ENCODE data around the gene LINGO3. TPM values are rescaled to one million over a fixed set of nuclear protein-coding genes. Genes with fewer than 3 reads are reported as not detected.

Gene LINGO3
- total and polyA plus RNA-seq, 2 experiments from 2014 or later = 0.29 to 0.45 TPM

- H3K27me3 ChIP-seq (ENCODE audit: insufficient read depth) = no peaks in the 10 kb centered on the region
- ATAC-seq (no peak), DNase-seq (ENCODE audit: low spot score) (no peak)
- no peaks in the 10 kb centered on the region; the same call in 1 of the 2 replicates for H3K4me1 ChIP-seq (ENCODE audit: insufficient read depth)
- no peak overlapping the region for H3K4me3 ChIP-seq
- no peaks in the 10 kb centered on the region for H3K4me1 Mint-ChIP-seq
- no peaks in the 10 kb centered on the region for H3K9me3 Mint-ChIP-seq
- H3K4me3 Mint-ChIP-seq = no peak overlapping the region
- no peaks in the 10 kb centered on the region for H3K36me3 ChIP-seq (ENCODE audit: insufficient read depth)
- no peaks in the 10 kb centered on the region for H4K20me1 ChIP-seq (replicated peaks; ENCODE audit: insufficient read depth)
- H3K27me3 Mint-ChIP-seq (ENCODE audit: insufficient read depth, low read depth, poor library complexity) = peaks cover 9% of the 10 kb centered on the region
- no peaks in the 10 kb centered on the region for H3F3A ChIP-seq (replicated peaks; ENCODE audit: low read depth)
- H3K9me2 ChIP-seq (ENCODE audit: insufficient read depth) = no peaks in the 10 kb centered on the region
- TF ChIP-seq, protein P1, sequence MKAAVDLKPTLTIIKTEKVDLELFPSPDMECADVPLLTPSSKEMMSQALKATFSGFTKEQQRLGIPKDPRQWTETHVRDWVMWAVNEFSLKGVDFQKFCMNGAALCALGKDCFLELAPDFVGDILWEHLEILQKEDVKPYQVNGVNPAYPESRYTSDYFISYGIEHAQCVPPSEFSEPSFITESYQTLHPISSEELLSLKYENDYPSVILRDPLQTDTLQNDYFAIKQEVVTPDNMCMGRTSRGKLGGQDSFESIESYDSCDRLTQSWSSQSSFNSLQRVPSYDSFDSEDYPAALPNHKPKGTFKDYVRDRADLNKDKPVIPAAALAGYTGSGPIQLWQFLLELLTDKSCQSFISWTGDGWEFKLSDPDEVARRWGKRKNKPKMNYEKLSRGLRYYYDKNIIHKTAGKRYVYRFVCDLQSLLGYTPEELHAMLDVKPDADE (IDR thresholded peaks at IDR 0.05) = no peak
- TF ChIP-seq REST (IDR thresholded peaks at IDR 0.05; ENCODE audit: unreplicated experiment) (no peak), EZH2phosphoT487 (IDR thresholded peaks at IDR 0.05; ENCODE audit: unreplicated experiment) (no peak), NANOG (IDR thresholded peaks at IDR 0.05; ENCODE audit: borderline replicate concordance) (no peak), POLR2AphosphoS5 (IDR thresholded peaks at IDR 0.05; ENCODE audit: low read depth) (no peak), CREB1 (CRISPR knock-in tag; IDR thresholded peaks at IDR 0.05; ENCODE audit: low read depth) (no peak), EZH2 (IDR thresholded peaks at IDR 0.05; ENCODE audit: low read depth, unreplicated experiment) (no peak), ZNF331 (CRISPR knock-in tag; IDR thresholded peaks at IDR 0.05; ENCODE audit: low read depth) (no peak), JUNB (IDR thresholded peaks at IDR 0.05; ENCODE audit: unreplicated experiment) (no peak), ZNF114 (CRISPR knock-in tag; IDR thresholded peaks at IDR 0.05) (no peak), STAT1 (IDR thresholded peaks at IDR 0.05; ENCODE audit: unreplicated experiment) (no peak), ZNF462 (CRISPR knock-in tag; IDR thresholded peaks at IDR 0.05) (no peak), CTCF (conservative IDR thresholded peaks at IDR 0.05; ENCODE audit: low read depth in 2 of 2) (no peak)
- no peak overlapping the region for H3K27ac ChIP-seq (ENCODE audit: low read depth)
- no peaks in the 10 kb centered on the region for H3K79me2 ChIP-seq (replicated peaks; ENCODE audit: insufficient read depth)
- H3K36me3 Mint-ChIP-seq (ENCODE audit: low read depth) = no peaks in the 10 kb centered on the region
- H3K27ac Mint-ChIP-seq = no peak overlapping the region
- H3K4me2 ChIP-seq = no peak overlapping the region
- H2AFZ ChIP-seq = no peak overlapping the region
Measured at GRCh38 chr19:2260341-2260805, 47.6 kb downstream of the LINGO3 start.

All from GM23338 (cell line).